ENCODE measurements around the gene EFCAB9.
A peak's percentile ranks its signal among the peaks of the same experiment; 100 is the strongest.

Gene EFCAB9

DNA sequence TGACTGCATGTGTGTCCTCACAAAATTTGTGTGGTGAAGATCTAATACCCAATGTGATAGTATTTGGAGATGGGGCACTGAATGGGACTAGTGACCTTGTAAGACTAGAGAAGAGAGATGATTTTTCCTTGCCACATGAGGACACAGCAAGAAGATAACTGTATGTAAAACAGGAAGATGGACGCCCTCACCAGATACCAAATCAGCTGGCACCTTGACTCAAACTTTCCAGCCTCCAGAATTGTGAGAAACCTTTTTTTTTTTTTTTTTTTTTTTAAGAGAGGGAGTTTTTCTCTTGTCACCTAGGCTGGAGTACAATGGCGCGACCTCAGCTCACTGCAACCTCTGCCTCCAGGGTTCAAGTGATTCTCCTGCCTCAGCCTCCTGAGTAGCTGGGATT is 49.3 kb downstream of the EFCAB9 start:
- no peak for DNase-seq

DNA sequence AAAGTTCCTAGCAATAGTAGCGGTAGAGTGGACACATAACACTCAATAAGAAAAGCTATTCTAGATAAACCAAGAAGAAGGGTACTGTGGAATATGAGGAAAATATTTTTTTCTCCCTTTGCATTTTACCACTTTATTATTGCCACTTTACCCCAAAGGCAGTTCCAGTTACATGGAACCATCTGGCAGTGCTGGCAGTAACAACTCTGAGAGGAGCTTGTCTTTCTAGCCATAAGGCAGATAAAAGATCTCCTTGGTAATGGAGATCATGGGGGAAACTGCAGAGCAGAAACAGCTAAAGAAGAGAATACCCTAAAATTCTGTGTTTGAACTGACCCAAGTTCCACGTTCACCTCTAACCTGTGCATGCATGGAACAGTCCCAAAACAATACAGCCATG is 51.1 kb downstream of the EFCAB9 start:
- DNase-seq: peak in 1 of 14 donors; percentile 76

DNA sequence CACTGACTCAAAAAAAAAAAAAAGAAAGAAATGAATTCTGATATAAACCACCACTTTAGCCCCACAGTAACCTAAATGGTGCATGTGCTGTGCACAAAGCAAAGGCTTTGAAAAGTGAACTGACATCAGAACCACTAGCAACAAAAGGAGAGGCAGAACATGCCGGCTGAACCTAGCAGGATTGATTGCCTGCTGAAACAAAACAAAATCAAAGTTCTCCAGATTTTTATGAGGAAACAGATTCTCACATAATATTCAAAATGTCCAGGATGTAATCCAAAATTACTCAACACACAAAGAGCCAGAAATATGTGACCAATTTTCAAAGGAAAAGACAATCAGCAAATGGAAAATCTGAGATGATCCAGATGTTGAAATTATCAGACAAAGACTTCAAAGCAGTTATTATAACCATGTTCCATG is 51.7 kb downstream of the EFCAB9 start:
- DNase-seq: no peak

DNA sequence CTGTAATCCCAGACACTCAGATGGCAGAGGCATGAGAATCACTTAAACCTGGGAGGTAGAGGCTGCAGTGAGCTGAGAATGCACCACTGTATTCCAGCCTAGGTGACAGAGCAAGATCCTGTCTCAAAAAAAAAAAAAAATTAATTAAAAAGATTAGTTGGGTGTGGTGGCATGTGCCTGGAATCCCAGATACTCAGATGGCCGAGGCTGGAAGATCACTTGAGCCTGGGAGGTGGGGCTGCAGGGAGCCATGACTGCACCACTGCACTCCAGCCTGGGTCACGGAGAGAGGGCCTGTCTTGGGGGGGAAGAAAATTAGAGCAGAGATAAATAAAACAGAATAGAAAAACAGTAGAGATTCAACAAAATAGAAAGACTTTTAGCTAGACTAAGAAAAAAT is 54.7 kb downstream of the EFCAB9 start:
- DNase-seq: no peak

DNA sequence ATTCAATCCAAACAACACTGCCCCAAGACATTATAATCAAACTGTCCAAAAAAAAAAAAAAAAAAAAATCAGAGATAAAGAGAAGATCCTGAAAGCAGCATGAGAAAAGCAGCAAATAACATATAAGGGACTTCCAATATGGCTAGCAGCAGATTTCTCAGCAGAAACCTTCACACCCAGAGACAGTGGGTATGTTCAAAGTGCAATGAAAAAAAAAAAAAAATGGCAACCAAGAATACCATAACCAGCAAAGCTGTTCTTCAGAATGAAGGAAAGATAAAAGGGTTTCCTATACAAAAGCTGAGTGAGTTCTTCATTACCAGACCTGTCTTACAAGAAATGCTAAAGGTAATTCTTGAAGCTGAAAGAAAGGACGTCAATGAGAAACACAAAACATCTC is 57.4 kb downstream of the EFCAB9 start:
- no peak for DNase-seq

DNA sequence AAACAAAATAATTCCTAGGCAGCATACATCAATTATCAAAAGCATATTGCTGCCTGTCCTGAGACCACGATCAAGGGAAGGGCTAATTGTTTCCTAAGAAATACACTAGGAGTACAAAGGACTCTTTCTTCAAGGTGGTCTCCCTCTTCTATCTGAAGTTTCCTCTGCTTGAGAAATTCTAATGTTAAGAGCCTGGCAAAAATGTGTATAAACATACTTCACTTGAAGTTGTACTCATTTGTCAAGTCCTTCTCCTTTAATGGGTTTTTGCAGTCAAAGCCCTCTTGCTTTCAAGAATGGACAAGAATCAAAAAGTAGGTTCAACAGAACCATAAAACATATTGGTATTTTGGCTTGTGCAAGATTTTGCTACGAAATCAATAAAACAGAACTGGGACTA is 58.5 kb downstream of the EFCAB9 start:
- DNase-seq: no peak
